Measurements from ENCODE around the gene IRF5. TPM values are rescaled to one million over a fixed set of nuclear protein-coding genes. Genes with fewer than 3 reads are reported as not detected.

Gene IRF5
- total RNA-seq, 1 donor from 2014 or later: not detected

DNA sequence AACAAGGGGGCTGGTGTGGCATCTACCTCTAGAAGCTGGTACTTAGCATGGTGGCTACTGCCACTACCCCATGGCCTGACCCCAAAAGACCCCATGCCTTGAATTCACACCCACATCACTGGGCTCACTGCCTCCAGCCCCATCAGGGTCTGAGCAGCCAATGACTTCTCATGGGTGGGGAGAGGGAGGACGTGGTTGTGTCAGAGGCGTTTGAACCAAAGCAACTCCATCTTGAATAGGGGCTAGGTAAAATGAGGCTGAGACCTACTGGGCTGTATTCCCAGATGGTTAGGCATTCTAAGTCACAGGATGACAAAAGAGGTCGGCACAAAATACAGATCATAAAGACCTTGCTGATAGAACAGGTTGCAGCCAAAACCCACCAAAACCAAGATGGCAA is 42.4 kb upstream of the IRF5 start:
- Mint-ChIP-seq H3K36me3 (ENCODE audit: low read depth) (peaks cover 3% of the 10 kb centered on the region), H3K9me3 (peaks cover 4% of the 10 kb centered on the region), H3K27ac (ENCODE audit: unreplicated experiment) (no peak overlapping the region), H3K27me3 (ENCODE audit: low read depth) (peaks cover 18% of the 10 kb centered on the region), H3K4me1 (no peaks in the 10 kb centered on the region), H3K4me3 (no peak overlapping the region)
- DNase-seq (ENCODE audit: low read depth, low spot score): no peak
- no peak for TF ChIP-seq CTCF (conservative IDR thresholded peaks at IDR 0.05)

DNA sequence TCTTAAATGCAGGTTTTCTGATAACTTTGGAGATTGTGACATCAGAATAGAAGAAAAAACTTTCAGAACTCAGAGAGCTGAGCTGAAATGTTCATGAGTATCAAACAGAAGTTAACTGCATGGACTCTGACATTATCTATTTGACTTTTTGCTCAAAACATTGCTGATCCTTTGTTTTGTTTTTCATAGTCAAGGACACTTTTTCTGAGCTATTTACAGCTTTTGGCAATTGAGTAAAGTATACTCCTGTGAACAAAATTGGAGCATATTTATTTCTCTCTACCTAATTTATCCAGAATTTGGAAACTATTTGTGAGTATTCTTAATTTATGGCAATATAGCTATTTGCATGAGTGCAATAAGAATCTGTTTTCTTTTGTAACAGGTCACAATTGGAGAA is 38.3 kb upstream of the IRF5 start:
- Mint-ChIP-seq H3K27ac (ENCODE audit: unreplicated experiment) (no peak overlapping the region), H3K4me1 (no peaks in the 10 kb centered on the region), H3K36me3 (ENCODE audit: low read depth) (peaks cover 3% of the 10 kb centered on the region), H3K27me3 (ENCODE audit: low read depth) (peaks cover 5% of the 10 kb centered on the region), H3K9me3 (peaks cover 4% of the 10 kb centered on the region), H3K4me3 (no peak overlapping the region)
- no peak for TF ChIP-seq CTCF (conservative IDR thresholded peaks at IDR 0.05)
- DNase-seq (ENCODE audit: low read depth, low spot score): no peak

- Mint-ChIP-seq H3K4me3 (no peak overlapping the region), H3K4me1 (no peaks in the 10 kb centered on the region), H3K36me3 (ENCODE audit: low read depth) (peaks cover 3% of the 10 kb centered on the region), H3K27ac (ENCODE audit: unreplicated experiment) (no peak overlapping the region), H3K9me3 (peaks cover 4% of the 10 kb centered on the region), H3K27me3 (ENCODE audit: low read depth) (peaks cover 5% of the 10 kb centered on the region)
- no peak for TF ChIP-seq CTCF (conservative IDR thresholded peaks at IDR 0.05)
- no peak for DNase-seq (ENCODE audit: low read depth, low spot score)
These were observed 37.5 kb upstream of the IRF5 start for GRCh38 chr7:128900237-128900636.

DNA sequence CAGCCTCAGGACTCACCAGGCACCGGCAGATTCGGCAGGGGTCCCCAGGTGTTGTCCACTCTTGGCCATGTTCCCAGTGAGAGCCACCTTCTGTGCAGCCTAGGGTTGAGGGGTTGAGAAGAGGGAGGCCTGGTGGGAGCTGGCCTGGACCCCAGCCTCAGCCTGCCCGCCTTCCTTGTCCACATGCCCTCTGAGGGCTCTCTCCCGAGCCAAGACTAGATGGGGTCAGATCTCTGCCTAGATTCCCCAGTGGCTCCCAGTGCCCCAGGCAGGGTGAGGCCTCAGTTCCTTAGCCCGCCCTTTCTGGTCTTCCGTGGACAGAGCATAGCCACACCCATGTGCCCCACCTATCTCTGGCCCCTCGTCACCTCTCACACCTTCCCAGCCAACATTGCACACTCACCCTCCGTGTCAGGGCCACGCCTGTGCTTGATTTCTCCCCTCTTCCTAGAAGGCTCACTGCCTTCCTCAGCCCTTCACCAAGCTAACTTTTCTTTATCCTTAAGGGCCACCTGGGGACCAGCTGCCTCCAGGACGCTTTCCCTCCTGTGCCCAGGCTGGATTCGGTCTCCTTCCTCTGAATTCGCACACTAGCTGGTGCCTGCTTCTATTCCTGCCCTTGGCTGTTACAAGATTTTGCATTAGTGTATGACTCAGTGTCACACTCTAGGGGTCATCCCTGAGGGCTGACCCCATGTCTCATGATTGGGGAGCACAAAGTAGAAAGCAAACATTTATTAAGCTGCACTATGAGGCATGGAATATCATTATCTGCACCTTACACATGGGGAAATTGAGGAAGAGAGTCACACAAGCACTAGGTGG is 34.8 kb upstream of the IRF5 start:
- no peak overlapping the region for H3K27ac Mint-ChIP-seq (ENCODE audit: unreplicated experiment)
- TF ChIP-seq CTCF (conservative IDR thresholded peaks at IDR 0.05): no peak
- peaks cover 3% of the 10 kb centered on the region for H3K36me3 Mint-ChIP-seq (ENCODE audit: low read depth)
- peaks cover 4% of the 10 kb centered on the region for H3K9me3 Mint-ChIP-seq
- H3K27me3 Mint-ChIP-seq (ENCODE audit: low read depth): peaks cover 3% of the 10 kb centered on the region
- no peak overlapping the region for H3K4me3 Mint-ChIP-seq
- no peaks in the 10 kb centered on the region for H3K4me1 Mint-ChIP-seq
- no peak for DNase-seq (ENCODE audit: low read depth, low spot score)

GRCh38 chr7:128903621-128904361 is 33.9 kb upstream of the IRF5 start:
- no peaks in the 10 kb centered on the region for H3K36me3 Mint-ChIP-seq (ENCODE audit: low read depth)
- H3K9me3 Mint-ChIP-seq: no peaks in the 10 kb centered on the region
- H3K27ac Mint-ChIP-seq (ENCODE audit: unreplicated experiment): no peak overlapping the region
- DNase-seq (ENCODE audit: low read depth, low spot score): no peak
- H3K4me3 Mint-ChIP-seq: no peak overlapping the region
- H3K27me3 Mint-ChIP-seq (ENCODE audit: low read depth): no peaks in the 10 kb centered on the region
- H3K4me1 Mint-ChIP-seq: no peaks in the 10 kb centered on the region
- TF ChIP-seq CTCF (conservative IDR thresholded peaks at IDR 0.05): no peak
